ENCODE measurements around the gene SLC35E1. TPM values are rescaled to one million over a fixed set of nuclear protein-coding genes. Genes with fewer than 3 reads are reported as not detected.

The SLC35E1 gene
- total RNA-seq, 1 donor from 2014 or later: 20.8 TPM

DNA sequence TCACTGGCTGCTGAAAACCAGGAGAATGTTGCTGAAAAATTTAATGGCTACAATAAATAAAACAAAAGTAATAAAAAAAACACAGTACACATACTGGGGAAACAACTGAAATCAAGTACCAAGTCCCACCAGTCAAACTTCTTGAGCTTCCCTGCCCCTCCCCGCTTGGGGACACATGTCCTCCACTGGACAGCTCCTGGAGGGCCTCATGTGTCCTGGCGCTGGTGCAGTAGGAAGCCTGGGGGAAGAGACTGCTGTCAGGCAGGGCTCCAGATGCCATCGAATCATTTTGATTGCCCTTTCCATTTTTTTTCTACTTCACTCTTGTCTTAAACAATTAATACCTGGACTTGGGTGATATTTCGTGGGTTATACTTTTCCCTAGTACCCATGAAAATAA is 26.6 kb upstream of the SLC35E1 start:
- DNase-seq (ENCODE audit: low read depth, low spot score): no peak

DNA sequence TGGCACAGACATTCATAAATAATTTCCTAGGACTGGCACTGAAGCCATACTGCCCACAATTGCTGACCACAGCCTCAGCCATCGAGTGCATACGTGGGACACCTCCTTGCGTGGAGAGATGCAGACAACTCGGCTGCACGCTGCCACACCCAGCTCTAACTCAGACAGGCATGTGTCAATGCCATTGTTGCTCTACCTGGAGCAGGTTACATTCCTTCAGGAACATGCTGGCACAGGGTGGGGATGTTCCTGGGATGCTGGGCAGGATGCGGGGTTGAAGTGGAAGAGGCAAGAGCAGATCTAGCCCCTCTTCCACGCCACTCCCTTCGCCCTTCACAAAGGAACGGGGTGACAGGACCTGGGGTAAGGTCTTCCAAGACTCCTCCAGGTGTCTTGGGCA is 24.2 kb upstream of the SLC35E1 start:
- DNase-seq (ENCODE audit: low read depth, low spot score): no peak

DNA sequence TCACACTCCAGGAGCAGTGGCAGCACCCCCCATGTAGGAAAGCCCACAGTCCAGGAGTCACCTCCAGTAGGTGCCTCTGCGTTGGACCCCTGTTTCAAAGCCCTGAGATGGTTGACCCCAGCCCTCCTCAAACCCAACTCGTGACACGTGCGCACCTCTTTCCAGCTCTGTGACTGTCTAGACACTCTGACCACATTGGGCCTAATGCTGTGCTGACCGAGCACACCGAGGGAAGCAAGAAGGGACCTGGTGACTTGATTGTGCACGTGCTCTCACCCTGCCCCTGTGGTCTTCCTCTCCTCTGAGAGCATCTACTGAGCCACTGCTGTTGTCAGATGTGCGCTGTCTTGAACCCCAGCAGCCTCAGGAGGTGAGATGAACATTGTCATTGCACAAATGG is 22.9 kb upstream of the SLC35E1 start:
- DNase-seq (ENCODE audit: low read depth, low spot score): no peak

DNA sequence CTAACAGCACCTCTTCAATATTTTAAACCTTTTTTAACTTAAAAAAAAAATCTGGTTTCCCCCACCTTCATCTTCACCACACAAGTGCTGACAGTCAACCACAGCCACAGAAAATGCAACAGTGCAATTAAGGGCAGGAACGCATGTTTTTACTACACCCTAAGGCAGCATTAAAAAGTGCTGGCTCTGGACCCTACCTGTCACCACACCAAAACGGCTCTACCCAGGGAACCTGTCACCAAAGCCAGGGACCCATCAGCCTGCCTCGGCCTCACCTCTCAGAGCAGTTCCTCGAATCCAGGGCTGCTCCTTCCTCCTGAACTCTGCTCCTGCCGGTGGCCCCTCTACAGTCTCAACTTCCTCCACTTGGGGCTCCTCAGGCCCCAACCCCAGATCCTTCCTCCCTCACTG is 22.5 kb upstream of the SLC35E1 start:
- no peak for DNase-seq (ENCODE audit: low read depth, low spot score)

DNA sequence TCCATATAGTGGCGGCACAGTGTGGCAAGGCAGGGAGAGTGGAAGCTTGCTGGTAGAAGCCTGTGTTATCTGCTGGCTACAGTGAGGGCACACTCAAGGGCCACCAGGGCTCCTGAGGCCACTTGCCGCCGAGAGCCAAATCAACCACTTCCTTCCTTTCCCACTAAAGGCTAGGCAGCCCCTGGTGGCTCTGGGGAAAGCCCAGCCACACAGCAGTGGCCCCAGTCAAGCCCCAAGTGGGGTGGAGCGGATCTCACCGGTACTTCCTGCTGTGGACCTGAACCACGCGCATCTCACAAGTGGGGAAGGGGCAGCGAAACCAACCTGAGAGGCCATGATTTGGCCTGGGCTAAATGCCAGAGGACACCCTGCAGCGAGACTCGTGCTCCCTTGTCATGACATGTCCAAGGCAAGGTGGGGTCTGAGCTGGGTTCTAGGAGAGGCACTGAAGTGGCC is 21.9 kb upstream of the SLC35E1 start:
- no peak for DNase-seq (ENCODE audit: low read depth, low spot score)

DNA sequence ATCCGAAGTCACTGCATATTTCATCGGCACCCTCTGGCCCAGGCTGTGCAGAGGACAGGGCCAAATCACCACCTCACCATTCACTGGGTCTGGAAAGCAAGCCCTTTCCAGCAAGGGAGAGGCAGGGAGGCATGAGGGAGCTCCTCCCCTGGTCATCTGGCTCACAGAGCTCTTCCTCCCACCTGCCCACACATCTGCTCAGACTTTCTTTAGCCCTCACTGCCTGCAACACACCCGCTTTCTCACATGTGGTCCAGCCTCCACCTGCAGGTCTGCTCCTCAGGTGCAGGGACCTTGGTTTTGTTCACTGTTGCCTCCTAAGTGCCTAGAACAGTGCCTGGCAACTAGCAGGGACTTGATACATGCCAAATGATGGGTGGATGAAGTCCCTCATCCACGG is 21.0 kb upstream of the SLC35E1 start:
- no peak for DNase-seq (ENCODE audit: low read depth, low spot score)

DNA sequence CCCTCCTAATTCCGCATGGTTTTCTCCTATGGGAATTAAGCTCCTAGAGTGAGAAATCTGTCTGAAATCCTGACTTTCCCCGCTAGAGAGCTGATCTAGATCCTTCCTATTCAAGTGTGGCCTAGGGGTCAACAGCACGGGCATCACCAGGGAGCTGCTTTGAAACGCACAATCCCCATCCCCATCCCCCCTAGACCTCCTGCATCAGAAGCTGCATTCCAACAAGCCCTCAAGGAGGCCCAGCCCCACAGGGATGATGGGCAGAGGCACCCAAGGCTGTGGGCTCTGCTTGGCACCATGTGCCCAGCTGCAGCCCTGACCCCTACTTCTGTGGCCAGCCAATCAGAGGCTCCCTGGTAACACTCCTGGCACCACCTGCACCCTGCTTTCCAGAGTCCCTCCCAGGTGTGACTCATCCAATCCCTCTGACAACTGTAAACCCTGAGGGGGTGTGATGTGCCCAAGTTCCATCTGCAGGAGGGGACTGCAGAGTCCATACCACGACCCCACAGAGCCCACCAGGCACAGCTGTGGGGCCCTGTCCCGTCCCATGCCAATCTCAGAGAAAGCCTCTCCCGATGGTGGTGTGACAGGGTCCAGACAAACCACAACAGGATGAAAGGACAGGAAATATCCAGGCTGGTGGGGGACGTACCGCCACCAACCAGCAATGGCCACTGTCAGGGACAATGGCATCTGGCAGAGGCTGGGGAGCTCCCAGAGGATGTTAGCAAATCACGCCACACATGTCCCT is 19.8 kb upstream of the SLC35E1 start:
- no peak for DNase-seq (ENCODE audit: low read depth, low spot score)

DNA sequence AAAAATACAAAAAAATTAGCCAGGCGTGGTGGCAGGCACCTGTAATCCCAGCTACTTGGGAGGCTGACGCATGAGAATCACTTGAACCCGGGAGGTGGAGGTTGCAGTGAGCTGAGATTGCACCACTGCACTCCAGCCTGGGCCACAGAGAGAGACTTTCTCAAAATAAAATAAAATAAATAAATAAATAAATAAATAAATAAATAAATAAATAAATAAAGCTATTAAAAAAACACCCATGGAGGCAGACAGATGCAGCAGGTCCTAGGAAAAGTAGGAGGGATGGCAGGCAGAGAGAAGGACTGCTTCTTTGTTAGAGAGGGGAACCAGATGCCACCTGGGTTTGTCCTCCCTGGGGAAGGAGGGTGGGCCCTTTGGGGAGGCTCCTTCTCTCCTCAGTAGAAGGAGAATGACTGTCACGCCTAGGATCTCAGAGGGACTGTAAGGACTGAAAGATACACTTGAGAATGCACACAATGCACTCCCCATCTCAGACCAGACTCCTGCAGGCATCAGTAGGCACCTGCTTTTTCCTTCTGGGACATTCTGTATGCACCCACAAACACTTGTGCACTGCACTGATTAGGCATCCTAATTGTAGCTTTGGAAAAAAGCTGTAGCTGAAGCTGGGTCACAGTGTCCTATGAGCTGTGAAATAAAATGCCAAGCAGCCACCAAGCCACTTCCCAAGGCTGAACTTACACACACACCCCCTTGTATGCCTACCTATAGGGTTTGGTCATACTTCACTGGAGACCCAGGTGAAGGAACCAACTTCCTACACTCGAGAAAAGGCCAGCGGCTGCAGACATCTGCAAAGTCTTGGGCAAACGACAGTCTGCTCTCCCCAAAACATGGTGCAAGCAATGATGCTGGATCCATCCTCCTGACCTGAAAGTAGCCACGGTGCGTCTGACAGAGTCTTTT is 18.9 kb upstream of the SLC35E1 start:
- no peak for DNase-seq (ENCODE audit: low read depth, low spot score)

DNA sequence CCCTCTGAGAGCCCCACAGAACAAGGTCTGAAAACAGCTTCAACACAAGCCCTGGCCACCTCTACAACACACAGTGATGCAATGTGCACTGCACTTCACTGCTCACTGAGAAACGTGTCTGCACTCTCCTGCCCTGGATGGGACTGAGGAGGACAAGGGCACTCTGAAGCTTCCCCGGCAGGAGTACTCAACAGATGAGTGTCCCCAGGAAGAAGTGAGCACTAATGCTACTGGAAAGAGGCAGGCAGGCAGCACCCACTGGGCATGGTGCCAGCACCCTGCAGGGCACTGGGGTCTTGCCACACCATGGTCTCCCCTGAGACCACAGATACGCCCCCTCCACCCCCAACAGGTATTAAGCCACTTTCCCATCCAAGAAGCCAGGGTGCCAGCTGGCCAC is 17.7 kb upstream of the SLC35E1 start:
- DNase-seq (ENCODE audit: low read depth, low spot score): no peak

DNA sequence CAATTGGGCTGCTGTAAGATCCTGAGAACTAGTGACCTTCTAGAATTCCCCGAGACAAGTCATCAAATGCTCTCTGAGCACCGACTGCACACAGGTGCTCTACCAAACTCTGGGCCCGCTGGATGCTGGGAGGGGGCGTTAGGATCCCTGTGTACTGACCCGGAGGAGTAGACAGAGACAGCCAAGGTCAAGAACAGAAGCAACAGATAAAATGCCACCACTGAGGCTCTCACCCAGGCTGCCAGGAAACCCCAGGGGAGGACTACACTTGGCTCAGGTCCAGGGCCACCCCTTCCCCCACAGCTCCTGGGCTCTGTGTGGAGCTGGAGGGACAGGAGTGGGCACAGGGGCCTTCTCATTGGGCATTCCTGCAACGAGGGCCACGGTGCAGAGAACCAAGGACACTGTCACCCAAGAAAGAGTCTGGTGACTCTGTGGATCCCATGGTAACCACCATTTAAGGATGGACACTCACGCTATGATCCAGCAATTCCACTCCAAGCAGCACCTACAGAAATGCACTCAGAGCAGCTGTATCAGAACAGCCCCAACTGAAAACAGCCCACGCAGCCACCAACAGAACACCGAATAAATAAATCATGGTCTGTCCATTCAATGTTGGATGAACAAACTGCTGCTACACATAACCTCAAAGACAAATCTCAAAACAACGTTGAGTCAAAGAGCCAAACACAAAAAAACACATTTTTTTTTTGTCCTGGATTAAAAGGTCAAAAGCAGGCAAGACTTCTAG is 16.8 kb upstream of the SLC35E1 start:
- DNase-seq (ENCODE audit: low read depth, low spot score): no peak

DNA sequence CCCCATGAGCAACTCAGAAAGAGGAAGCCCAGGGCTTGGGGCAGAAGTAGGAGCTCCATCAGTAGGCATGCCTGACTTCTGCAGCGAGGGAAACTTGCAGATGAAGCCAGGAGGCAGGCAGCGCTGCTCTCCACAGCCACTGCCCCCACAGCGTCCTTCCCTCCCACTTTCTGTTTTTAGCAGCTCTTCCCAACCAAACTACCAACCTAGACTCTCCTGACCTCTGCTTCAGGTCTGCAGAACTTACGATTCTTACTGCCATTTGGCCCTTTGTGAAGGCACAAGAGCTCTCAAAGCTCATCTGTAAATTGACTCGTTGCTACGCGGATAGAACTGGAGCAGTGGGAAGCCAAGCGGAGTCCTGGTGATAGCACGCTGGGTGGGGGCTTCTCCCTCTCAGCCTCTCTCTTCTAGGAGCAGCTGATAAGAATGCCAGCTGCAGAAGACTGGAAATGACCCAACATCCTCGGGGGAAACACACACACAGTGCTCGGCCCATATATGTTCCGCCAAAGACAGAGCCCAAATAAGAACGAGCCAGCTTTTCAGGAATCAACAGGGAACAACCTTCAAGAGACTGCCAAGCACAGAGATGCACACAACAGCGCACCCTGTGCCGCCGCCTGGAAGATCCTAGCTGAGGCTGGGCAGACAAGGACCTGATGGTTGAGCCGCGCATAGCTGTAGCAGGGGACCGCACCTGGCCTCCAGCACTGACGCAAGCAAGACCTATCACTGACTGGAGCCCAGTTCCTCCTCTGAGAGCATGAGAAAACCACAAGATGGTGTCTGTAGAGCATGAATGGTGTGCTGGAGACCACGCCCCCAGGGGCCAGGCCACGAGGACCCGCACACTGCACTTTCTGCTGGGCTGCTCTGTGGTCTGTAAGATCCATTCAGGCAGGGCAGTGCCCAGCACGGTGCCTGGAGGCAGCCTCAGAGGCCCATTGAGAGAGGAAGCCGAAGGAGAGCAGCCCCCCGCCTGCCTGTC is 15.9 kb upstream of the SLC35E1 start:
- peak; percentile 26 for DNase-seq (ENCODE audit: low read depth, low spot score)

DNA sequence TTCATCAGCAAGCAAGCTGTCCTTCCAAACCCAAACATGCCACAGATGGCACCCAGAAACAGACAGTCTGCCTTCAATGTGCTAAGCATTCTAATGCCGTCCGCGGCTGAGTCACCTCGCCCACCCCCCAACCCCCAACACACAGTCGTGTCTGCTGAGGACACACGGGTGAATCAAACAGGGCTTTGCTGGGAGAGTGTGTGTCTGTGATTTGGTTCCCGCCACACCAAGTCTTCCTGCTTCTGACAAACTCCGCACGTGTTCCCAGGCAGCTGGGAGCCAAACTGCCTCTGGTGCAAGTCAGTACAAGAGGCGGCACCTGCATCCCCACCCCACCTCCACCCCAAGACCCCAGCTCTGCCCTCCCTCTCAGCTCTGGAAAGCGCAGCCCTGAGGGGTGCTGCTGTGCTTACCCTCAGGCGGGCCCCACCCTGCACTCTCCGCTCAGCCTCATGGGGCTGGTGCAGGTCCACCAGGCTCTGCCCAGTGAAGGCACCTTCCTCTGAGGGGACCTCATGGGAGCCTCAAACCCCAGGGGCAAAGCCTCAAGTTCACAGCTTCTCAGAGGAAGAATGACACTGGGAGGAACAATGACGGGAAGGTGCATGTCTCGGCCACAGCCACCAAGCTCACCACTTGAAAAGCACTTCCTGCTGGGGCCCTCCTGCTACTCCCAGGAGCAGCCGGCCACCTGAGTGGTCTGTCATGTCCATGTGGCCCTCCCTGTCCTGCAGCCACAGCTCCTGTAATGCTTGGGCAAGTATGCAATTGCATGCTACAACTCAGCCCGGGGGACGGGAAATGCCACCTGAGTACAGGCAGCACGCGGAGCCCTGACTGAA is 15.0 kb upstream of the SLC35E1 start:
- no peak for DNase-seq (ENCODE audit: low read depth, low spot score)

DNA sequence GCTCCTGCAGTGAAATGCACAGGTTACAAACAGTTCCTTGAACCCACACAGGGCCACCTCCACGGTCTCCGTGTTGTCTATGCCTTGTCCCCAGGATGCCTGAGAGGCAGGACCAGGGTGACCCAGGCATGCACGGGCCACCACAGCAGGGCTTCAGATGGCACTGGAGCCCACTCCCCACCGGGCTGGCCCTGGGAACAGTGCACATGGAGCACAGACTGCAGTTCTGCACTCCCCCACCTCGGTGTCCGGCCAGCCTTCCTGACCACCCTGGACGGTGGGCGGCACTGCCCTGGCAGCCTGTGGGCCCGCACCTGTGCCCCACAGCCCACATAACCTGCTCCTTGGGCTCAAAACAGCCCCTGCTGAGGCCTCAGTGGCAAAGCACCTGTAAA is 14.3 kb upstream of the SLC35E1 start:
- DNase-seq (ENCODE audit: low read depth, low spot score): no peak

DNA sequence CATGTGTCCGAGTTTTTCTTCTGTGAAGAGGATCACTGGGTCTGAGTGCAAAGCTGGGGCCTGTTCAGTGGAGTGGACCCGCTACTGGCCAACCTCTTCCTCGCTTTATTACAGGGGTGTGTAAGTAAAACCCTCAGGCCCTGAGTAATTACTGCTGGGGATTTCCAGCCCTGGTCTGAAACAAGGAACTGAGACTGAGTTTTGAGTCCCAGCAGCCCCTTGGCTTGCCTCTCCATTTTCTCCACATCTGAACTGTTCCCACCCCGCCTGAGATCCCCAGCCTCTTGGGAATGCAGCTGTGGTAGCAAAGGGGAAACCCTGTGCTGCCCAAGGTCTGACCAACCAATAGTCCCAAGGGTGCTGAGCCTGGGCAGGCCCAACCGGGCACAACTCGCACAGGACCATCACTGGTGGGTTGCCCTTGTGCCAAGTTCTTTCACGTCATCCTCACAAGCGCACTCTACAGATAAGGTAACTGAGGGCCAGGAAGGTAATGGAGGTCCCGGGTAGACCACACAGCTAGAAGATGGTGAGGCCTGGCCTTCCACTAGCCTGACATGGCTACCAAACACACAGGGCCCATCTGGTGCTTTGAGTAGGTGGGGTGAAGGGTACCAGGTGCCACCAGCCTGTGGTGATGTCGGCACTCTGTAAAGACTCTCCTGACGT is 13.7 kb upstream of the SLC35E1 start:
- no peak for DNase-seq (ENCODE audit: low read depth, low spot score)

DNA sequence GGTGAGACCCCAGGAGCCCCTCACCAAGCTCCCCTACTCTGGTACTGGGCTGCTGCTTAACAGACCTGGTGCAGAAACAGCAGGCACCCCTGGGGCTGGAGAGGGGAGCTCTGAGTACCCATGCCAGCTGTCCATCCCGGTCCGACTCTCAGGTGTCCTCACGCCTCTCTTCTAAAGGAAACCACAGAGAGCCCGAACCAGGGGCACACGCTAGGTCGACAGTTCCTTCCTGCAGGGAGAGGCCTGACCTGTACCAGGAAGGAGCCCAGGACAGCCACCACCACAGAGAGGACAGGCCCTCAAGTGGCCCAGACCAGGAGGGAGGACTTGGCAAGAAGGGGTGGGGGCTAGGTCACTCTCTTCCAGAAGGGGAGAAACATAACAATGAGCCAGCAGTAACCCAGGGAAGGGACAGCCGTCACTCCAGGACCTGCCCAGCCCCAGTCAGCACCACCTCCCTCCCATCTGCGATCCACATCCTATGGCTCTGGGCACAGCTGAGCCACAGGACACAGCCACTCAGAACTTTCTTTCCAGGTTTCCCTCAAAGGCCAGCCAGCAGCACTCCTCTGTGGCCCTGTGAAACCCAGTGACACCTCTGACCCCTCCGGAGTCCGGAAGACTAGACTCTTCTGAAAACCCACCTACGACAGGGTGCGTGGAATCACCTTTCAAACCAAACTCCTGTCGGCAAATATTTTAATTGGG is 13.0 kb upstream of the SLC35E1 start:
- no peak for DNase-seq (ENCODE audit: low read depth, low spot score)

DNA sequence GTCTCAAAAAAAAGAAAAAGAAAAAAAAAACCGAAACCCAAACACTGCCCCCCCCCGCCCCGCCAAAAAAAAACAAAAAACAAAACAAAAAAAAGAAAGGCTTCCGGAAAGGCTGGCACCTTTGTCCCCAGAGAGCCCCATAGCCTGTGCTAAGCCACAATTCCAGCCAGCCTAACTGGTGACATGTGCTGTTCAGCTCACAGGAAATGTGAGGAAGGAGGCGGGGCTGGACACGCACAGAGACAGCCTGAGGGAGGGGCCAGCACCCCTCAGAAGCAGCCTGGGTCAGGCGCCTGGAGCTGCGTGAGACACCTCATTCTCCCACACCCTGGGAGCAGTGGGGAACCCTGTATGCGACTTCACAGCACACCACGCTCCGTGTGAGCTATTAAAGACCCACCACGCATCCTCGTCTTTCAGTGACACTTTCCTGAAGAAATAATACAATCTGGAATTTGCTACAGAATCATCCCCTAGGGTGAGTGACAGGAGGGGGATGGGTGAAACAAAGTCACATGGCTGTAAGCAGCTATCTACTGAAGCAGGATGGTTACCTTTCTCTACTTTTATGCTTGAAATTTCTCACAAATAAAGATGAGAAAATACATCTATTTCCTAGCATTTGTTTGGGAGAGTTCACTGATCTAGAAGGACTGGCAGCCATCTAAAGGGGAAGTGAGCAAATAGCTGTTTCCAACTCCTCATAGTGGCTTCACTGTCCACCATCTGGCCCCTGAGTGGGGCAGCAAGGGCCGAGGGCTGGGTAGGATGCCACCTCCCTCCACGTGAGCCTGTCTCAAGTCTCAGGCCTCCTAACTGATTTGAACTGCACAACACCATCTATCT is 12.3 kb upstream of the SLC35E1 start:
- peak; percentile 19 for DNase-seq (ENCODE audit: low read depth, low spot score)

DNA sequence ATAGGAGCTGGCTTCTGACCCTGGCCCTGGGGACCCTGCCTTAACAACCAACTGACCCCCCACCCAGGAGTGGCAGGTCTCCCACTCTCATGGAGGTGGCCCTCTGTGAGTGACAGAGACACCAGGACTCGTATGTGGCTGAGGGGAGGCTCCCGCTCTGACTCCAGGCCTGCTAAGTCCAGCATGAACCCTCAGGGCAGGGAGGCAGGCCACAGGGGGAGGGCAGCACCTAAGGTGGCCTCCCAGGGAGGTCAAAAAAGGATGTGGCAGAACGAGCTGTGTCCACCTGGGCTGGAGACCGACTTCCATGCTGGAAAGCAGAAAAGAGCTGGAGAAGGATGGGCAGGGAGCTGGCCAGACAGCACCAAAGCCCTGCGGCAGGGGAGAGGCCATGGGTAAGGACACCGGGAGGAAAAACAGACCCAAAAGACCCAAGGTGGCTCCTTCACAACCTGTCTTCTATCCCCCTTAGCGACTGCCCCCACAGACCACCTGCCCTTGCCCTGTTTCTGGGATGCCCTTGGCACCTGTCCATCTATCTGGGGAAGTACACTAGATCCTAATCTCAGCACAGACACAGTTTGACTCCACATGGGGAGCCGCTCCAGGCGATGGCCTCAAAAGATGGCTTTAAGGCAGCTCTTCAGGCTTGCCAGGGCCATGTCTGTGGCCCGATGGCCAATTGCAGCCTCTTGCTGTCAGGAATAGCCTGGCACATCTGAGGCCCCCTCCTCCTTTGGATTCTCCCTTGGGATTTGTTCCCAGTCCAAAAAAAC is 10.5 kb upstream of the SLC35E1 start:
- DNase-seq (ENCODE audit: low read depth, low spot score): no peak

Data from pulmonary artery endothelial cell (primary cell).